IMR-90 (cell line): ENCODE data around the gene EPPIN. TPM values are rescaled to one million over a fixed set of nuclear protein-coding genes. Genes with fewer than 3 reads are reported as not detected.

Experiments used
- ATAC-seq: fragments of 200-7000 bp; cut with Tn5 transposase; 2 replicates; pipeline ENCODE4 v1.9.1; 2020; ENCODE audit warnings: low read depth, mild to moderate bottlenecking, moderate library complexity
- BruUV-seq: library from RNA; stranded (reverse); fragments of 400-500 nt; replicated peaks from 2 replicates; lab custom pipeline; 2021; lab: Mats Ljungman, UMichigan
- CTCF ChIA-PET: fragments of 300-600 bp; formaldehyde crosslinking; extraction: SDS; loops from one replicate; lab custom pipeline; 2021; ENCODE audit warnings: antibody characterized with exemption; lab: Yijun Ruan, JAX
- POLR2A ChIA-PET: fragments of 300-600 bp; sonication (Branson Sonifier 250); formaldehyde crosslinking; loops from one replicate; lab custom pipeline; 2022; ENCODE audit warnings: antibody characterized with exemption; ENCODE audit not compliant: unreplicated experiment; lab: Charles Lee
- DNase-seq: peaks from one replicate; pipeline ENCODE4 v3.0.0; 2013
- H2AFZ ChIP-seq: replicated peaks from 2 replicates; pipeline ENCODE3; 2013; ENCODE audit warnings: low read length, mild to moderate bottlenecking; ENCODE audit not compliant: poor library complexity
- H2AK5ac ChIP-seq: 2 replicates; pipeline ENCODE4 v1.6.1; 2013; ENCODE audit warnings: low read depth, low read length, inconsistent platforms
- H2AK9ac ChIP-seq: replicated peaks from 2 replicates; pipeline ENCODE3; 2013; ENCODE audit warnings: mild to moderate bottlenecking, low read depth, low read length, moderate library complexity; ENCODE audit not compliant: poor library complexity
- H2BK120ac ChIP-seq: 2 replicates; pipeline ENCODE4 v1.6.1; 2013; ENCODE audit warnings: low read depth, low read length, inconsistent platforms
- H2BK15ac ChIP-seq: 3 replicates; pipeline ENCODE4 v1.6.1; 2013; ENCODE audit warnings: low read depth, low read length, inconsistent platforms
- H2BK20ac ChIP-seq: 2 replicates; pipeline ENCODE4 v1.6.1; 2013; ENCODE audit warnings: low read depth, mild to moderate bottlenecking, inconsistent platforms, low read length, moderate library complexity
- H2BK5ac ChIP-seq: 2 replicates; pipeline ENCODE4 v1.6.1; 2013; ENCODE audit warnings: mild to moderate bottlenecking, low read depth, low read length, inconsistent platforms; ENCODE audit not compliant: poor library complexity, severe bottlenecking
- H3K14ac ChIP-seq: replicated peaks from 2 replicates; pipeline ENCODE4 v1.6.1; 2013; ENCODE audit warnings: low read depth, low read length, inconsistent platforms
- H3K18ac ChIP-seq: 2 replicates; pipeline ENCODE4 v1.6.1; 2013; ENCODE audit warnings: low read depth, low read length, control low read depth
- H3K23ac ChIP-seq: 2 replicates; pipeline ENCODE4 v1.6.1; 2013; ENCODE audit warnings: low read depth, low read length, inconsistent platforms
- H3K27ac ChIP-seq: 2 replicates; pipeline ENCODE4 v1.5.1; 2013; ENCODE audit warnings: mild to moderate bottlenecking, control low read depth, low read length; ENCODE audit not compliant: insufficient read depth
- H3K27me3 ChIP-seq: 2 replicates; pipeline ENCODE4 v1.6.1; 2013; ENCODE audit warnings: low read length; ENCODE audit not compliant: control insufficient read depth, insufficient read depth
- H3K36me3 ChIP-seq: 2 replicates; pipeline ENCODE4 v1.6.1; 2013; ENCODE audit warnings: low read length, mixed read lengths; ENCODE audit not compliant: control insufficient read depth, insufficient read depth
- H3K4ac ChIP-seq: 2 replicates; pipeline ENCODE4 v1.6.1; 2013; ENCODE audit warnings: low read depth, low read length, inconsistent platforms
- H3K4me1 ChIP-seq: 2 replicates; pipeline ENCODE4 v1.6.1; 2013; ENCODE audit warnings: low read length, mixed read lengths; ENCODE audit not compliant: control insufficient read depth, insufficient read depth
- H3K4me2 ChIP-seq: 2 replicates; pipeline ENCODE4 v1.6.1; 2013; ENCODE audit warnings: low read depth, mild to moderate bottlenecking, control low read depth, low read length, moderate library complexity
- H3K4me3 ChIP-seq: 2 replicates; pipeline ENCODE4 v1.5.1; 2013; ENCODE audit warnings: low read depth, mild to moderate bottlenecking, control low read depth, low read length, moderate library complexity; ENCODE audit not compliant: insufficient read depth
- H3K56ac ChIP-seq: 2 replicates; pipeline ENCODE4 v1.6.1; 2013; ENCODE audit warnings: low read length, inconsistent platforms; ENCODE audit not compliant: insufficient read depth; ENCODE audit errors: extremely low read depth
- H3K79me1 ChIP-seq, 2 experiments: 2 replicates each; pipeline ENCODE4 v1.6.1; 2013; ENCODE audit warnings: low read length in 2 of 2, inconsistent platforms in 1 of 2, low read depth in 1 of 2
- H3K9ac ChIP-seq: 2 replicates; pipeline ENCODE4 v1.6.1; 2013; ENCODE audit warnings: low read depth, low read length, control low read depth
- H3K9me1 ChIP-seq: 2 replicates; pipeline ENCODE4 v1.6.1; 2013; ENCODE audit warnings: low read length, inconsistent platforms; ENCODE audit not compliant: insufficient read depth
- H3K9me3 ChIP-seq: 2 replicates; pipeline ENCODE4 v1.6.1; 2013; ENCODE audit warnings: low read length; ENCODE audit not compliant: control insufficient read depth, insufficient read depth
- H4K20me1 ChIP-seq: 2 replicates; pipeline ENCODE4 v1.6.1; 2013; ENCODE audit warnings: low read length, inconsistent platforms; ENCODE audit not compliant: insufficient read depth
- H4K5ac ChIP-seq: 2 replicates; pipeline ENCODE4 v1.6.1; 2013; ENCODE audit warnings: mild to moderate bottlenecking, low read depth, low read length, control low read depth
- H4K8ac ChIP-seq, 2 experiments: 2 replicates each; pipeline ENCODE4 v1.6.1; 2013; ENCODE audit warnings: low read depth in 2 of 2, low read length in 2 of 2, control low read depth in 1 of 2, inconsistent platforms in 1 of 2
- H4K91ac ChIP-seq: 2 replicates; pipeline ENCODE4 v1.6.1; 2013; ENCODE audit warnings: low read depth, low read length, inconsistent platforms; ENCODE audit not compliant: insufficient read depth
- BHLHE40 ChIP-seq: fragments of 150-350 bp; IDR thresholded peaks from 2 replicates; pipeline ENCODE4 v1.6.1; 2016; ENCODE audit warnings: mild to moderate bottlenecking, low read depth, low read length
- CHD1 ChIP-seq: IDR thresholded peaks from 2 replicates; pipeline ENCODE4 v1.6.1; 2012; ENCODE audit warnings: low read depth, low read length, improper control_type of control experiment
- CTCF ChIP-seq: conservative IDR thresholded peaks from 2 replicates; pipeline ENCODE4 v1.5.1; 2012; ENCODE audit warnings: mild to moderate bottlenecking, low read depth, low read length, improper control_type of control experiment
- MAFK ChIP-seq: IDR thresholded peaks from 2 replicates; pipeline ENCODE4 v1.6.1; 2012; ENCODE audit warnings: low read depth, low read length, improper control_type of control experiment
- MXI1 ChIP-seq: IDR thresholded peaks from 2 replicates; pipeline ENCODE4 v1.6.1; 2012; ENCODE audit warnings: low read depth, mild to moderate bottlenecking, low read length, moderate library complexity, borderline replicate concordance
- NFE2L2 ChIP-seq: fragments of 150-350 bp; IDR thresholded peaks from 2 replicates; pipeline ENCODE4 v1.6.1; 2016; ENCODE audit warnings: low read depth, mild to moderate bottlenecking, low read length
- POLR2A ChIP-seq: IDR thresholded peaks from 2 replicates; pipeline ENCODE4 v1.6.1; 2012; ENCODE audit warnings: mild to moderate bottlenecking, low read depth, low read length
- RCOR1 ChIP-seq: IDR thresholded peaks from 2 replicates; pipeline ENCODE4 v1.6.1; 2012; ENCODE audit warnings: mild to moderate bottlenecking, low read length, improper control_type of control experiment; ENCODE audit not compliant: insufficient replicate concordance
- RFX5 ChIP-seq: IDR thresholded peaks from 2 replicates; pipeline ENCODE4 v1.8.0; 2012; ENCODE audit warnings: low read depth, mild to moderate bottlenecking, low read length, moderate library complexity
- SMC3 ChIP-seq: fragments of 150-350 bp; IDR thresholded peaks from 2 replicates; pipeline ENCODE4 v1.6.1; 2016; ENCODE audit warnings: low read depth, mild to moderate bottlenecking, antibody characterized with exemption, low read length, moderate library complexity
- USF2 ChIP-seq: fragments of 150-350 bp; IDR thresholded peaks from 2 replicates; pipeline ENCODE4 v1.6.1; 2017; ENCODE audit warnings: mild to moderate bottlenecking, antibody characterized with exemption, low read length, low read depth
- WGBS, 2 experiments: methylation state at CpG; one replicate each; pipeline versions ENCODE4 v1.1.5 to v1.1.7; 2013; ENCODE audit warnings: missing lambda C conversion rate in 2 of 2; ENCODE audit not compliant: insufficient read length in 1 of 2; ENCODE audit errors: extremely low coverage in 2 of 2; 5-methylcytosine and 5-hydroxymethylcytosine counted together
- dilution Hi-C: fragments of 300-500 bp; cut with HindIII; formaldehyde crosslinking; loops from one replicate; pipeline ENCODE4 v1.14.3; 2018; ENCODE audit warnings: low sequenced_read_pairs; ENCODE audit not compliant: unreplicated experiment
- in situ Hi-C: fragments of 300-500 bp; cut with MboI; formaldehyde crosslinking; loops from 3 replicates; pipeline ENCODE4 v1.14.3; 2019; ENCODE audit warnings: low sequenced_read_pairs, inconsistent platforms, mixed read lengths
- intact Hi-C: fragments of 100-400 bp; cut with micrococcal nuclease; formaldehyde crosslinking; loops from 2 replicates; pipeline ENCODE4 v1.10.0; 2022
- polyA plus RNA-seq, 3 experiments: library from polyadenylated mRNA; depleted of rRNA; stranded (reverse); fragments of >200 nt; gene quantifications; 2 replicates each; pipeline ENCODE4 v1.2.3, GENCODE V29; 2012; ENCODE audit warnings: low replicate concordance in 1 of 3
- total RNA-seq: library from RNA; depleted of rRNA; stranded (reverse); fragments of >200 nt; gene quantifications from 2 replicates; pipeline ENCODE4 v1.2.3, GENCODE V29; 2012

The EPPIN gene
- total and polyA plus RNA-seq, 2 of the 4 experiments (the other 2 are of a cell fraction): not detected

- H3K4me3 ChIP-seq: no peak overlapping the region
- no peaks in the 10 kb centered on the region for H3K9me3 ChIP-seq
- ATAC-seq: no peak
- H2BK20ac ChIP-seq: no peak overlapping the region
- intact Hi-C loops: no loop called here
- no peaks in the 10 kb centered on the region for H4K20me1 ChIP-seq
- no peak overlapping the region for H3K14ac ChIP-seq
- no peak overlapping the region for H3K9ac ChIP-seq
- no peaks in the 10 kb centered on the region for H3K9me1 ChIP-seq
- H2BK120ac ChIP-seq: no peak overlapping the region
- no peaks in the 10 kb centered on the region for H3K4me1 ChIP-seq
- no peak overlapping the region for H3K4ac ChIP-seq
- H3K27ac ChIP-seq: no peak overlapping the region
- H2AK9ac ChIP-seq: no peak overlapping the region
- no peak overlapping the region for H3K4me2 ChIP-seq
- H2BK15ac ChIP-seq: no peak overlapping the region
- TF ChIP-seq RFX5: no peak
- TF ChIP-seq BHLHE40: no peak
- TF ChIP-seq MAFK: no peak
- TF ChIP-seq MXI1: no peak
- TF ChIP-seq USF2: no peak
- TF ChIP-seq CTCF: no peak
- no peak for TF ChIP-seq RCOR1
- no peak for TF ChIP-seq SMC3
- no peak for TF ChIP-seq CHD1
- TF ChIP-seq NFE2L2: no peak
- no peak for TF ChIP-seq POLR2A
- no peaks in the 10 kb centered on the region; the same call in none of the 2 replicates for H3K27me3 ChIP-seq
- dilution Hi-C loops: no loop called here
- H2BK5ac ChIP-seq: no peak overlapping the region
- H3K36me3 ChIP-seq: no peaks in the 10 kb centered on the region
- 20% methylated on average over 1 of the region's 3 CpGs; no CpG with 5 or more reads in 1 of the 2 experiments for WGBS, 2 experiments
- H2AK5ac ChIP-seq: no peak overlapping the region
- H3K23ac ChIP-seq: no peak overlapping the region
- no peak overlapping the region for H3K18ac ChIP-seq
- ChIA-PET POLR2A (no interaction called here), CTCF (no interaction called here)
- no peak overlapping the region for H4K91ac ChIP-seq
- no peaks in the 10 kb centered on the region for H3K79me1 ChIP-seq
- no peak overlapping the region for H3K56ac ChIP-seq
- H2AFZ ChIP-seq: no peak overlapping the region
- H4K5ac ChIP-seq: no peak overlapping the region
- BruUV-seq: no TSS peak
- in situ Hi-C loops: no loop called here
- DNase-seq: no peak
- no peak overlapping the region for H4K8ac ChIP-seq
Observed at GRCh38 chr20:45496166-45496565, 51.0 kb downstream of the EPPIN start.
